NOMO-1 treated with DMSO at 0.1 percent for 48 hours (cell line): Measurements from ENCODE around the gene CDH18.

Experiments used
- DNase-seq: peaks from one replicate; lab custom pipeline; 2025; ENCODE audit not compliant: unreplicated experiment; lab: John Stamatoyannopoulos, UW

CDH18 gene

DNA sequence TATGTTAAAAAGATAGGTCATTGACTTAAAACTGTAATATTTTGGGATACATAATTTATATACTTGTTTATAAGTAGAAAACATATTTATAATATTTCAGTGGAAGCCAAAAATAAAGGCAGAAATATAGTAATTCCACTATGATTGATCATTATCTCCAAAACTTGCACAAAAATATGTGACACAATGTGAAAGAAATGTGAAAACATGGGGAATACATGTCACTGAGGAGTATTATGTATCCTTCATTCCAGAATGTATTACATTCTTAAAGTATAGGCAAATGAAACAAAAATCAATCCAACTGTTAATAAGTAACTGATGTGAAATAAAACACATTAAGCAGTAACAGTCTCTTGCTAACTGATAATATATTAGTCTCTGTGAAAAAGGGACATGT, 236.7 kb downstream of the CDH18 start:
- no peak for DNase-seq

DNA sequence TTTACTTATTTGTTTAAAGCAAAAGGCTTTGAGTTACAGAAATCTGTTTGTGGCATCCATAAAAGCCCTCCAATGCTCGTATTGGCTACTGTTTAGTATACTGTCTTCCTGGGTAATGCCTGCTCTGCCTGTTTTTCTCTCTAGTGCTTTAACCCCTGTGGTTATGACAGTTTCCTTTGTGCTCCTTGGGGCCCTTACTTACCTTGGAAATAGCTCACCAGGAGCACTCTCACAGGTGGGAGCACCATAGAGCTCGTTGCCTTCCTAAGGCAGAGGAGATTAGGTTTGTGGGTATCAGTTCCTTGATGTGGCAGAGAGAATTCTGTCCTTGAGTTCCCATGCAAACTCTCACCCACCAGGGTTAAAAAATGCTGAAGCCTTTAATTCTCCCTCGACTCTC, 242.8 kb downstream of the CDH18 start:
- DNase-seq: no peak

DNA sequence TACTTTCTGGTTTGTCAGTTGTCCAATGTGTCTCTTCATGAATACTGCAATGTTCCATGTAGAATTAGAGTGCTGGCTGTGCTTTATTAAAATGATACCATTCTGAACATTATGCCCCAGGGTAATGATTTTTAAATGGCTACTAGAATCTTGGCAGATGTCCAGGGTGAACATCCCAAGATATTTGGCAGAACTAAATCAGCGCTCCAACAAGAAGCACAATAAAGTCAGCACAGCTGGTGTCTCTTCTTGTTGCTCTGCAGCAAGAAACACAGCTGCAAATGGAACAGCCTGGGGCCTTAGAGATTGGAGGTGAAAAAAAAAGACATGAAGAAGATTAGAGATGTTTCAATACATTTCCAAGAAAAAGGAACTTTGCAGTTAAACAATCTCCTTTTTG, 248.3 kb downstream of the CDH18 start:
- no peak for DNase-seq

DNA sequence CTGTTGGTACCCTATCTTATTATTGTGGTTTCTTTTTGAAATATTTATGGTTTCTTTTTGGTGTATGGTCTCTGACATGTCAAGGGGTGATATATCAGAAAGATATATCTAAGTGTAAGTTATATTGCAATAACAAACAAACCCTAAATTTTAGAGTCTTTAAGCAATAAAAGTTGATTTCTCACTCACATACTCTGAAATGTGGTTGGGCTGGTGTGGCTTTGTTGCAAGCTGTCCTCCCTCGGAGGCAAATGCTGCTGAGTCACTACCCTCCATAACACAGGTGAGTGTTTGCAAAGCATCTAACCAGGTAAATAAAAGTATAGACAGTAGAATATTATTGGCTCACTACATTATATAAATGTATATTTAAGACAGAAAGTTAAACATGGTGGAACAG, 253.2 kb downstream of the CDH18 start:
- DNase-seq: no peak

DNA sequence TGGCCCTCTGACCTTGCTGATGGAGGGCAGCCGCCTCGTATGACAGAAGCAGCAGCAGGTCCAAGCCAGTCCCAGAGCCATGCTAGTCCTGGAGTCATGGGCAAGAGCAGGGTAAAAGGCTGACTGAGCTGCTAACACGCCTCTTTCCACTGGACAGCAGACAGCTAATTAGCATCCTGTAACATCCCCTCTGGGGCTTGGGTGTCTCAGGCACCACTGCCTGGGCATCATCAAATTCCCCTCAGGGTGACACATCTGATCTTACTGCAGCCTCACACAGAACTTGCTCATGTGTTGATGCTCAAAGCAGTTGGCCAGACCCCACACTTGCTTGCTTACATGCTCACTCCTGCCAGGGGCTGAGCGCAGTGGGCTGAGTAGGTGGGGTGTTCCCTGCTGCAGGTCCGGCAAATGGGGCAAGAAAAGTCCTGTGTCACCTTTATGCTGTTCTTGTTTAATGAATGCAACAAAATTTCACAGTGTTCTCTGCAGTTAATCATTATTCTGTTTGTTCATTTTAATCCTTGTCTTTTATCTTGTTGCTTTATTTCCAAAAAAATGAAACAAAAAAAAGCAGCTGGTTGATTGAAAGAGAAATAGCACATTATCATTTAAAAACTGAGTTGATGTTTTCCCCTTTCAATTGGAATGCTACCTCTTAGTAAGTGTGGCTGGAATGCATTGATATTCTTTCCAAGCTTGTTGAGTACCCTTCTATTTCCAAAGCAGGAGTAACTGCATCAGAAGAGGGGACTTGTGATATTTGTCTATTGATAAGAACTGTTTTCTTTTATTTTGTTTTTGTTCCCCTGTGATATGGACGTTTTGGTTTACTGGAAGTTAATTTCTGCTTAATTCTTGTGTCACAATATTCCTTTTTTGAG, 254.1 kb downstream of the CDH18 start:
- no peak for DNase-seq

DNA sequence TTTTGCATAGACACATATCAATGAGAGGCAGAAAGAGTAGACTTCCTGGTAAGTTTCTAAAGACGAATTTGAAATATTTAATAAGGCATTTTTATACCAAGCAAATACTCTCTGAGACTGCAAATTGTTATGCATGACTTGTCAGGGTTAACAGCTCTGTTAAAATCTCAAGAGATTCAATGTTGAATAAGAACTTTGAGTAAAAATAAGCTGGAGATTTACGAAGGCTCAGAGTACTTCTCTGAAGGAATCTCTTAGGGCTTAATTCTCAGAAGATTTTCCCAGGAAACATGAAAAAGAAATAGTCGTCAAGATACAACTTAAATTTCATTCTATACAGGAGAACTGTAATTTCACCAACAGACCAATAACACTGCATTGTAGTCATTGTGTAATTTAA, 259.4 kb downstream of the CDH18 start:
- no peak for DNase-seq

DNA sequence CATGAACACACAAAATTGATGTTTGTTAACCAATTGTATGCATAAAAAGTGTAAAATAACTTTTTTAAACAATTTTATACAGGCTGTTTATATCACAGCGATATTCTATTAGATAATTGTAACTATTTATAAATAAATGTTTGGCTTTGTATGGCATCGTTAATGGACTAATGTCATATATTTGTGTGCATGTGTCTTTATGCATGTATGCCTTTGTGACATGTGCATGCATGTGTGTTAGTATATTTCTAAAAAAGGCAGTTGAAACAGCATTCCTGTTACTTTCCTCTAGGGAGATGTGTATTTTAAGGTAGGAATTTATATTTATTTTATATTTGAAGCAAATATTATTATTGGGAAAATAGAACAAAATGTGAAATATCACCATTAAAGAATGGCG, 268.9 kb downstream of the CDH18 start:
- no peak for DNase-seq

DNA sequence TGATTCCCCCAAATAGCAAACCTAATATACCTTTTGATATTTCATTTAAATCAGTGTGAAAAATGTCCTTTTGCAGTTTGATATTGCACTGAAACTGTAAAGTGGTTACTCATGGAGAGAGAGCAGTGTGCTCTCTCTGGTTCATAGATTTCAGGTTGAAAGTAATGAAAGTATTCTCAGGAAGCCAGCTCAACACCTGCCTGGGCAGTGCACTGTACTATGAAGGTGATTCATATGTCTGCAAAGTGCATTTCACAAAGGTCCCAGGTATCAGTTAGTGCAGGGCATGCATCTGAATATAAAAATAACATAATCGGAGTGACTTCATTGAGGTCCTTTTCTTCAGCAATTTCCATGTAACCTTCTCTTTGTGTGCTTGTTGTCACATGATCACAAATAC, 274.3 kb downstream of the CDH18 start:
- no peak for DNase-seq

DNA sequence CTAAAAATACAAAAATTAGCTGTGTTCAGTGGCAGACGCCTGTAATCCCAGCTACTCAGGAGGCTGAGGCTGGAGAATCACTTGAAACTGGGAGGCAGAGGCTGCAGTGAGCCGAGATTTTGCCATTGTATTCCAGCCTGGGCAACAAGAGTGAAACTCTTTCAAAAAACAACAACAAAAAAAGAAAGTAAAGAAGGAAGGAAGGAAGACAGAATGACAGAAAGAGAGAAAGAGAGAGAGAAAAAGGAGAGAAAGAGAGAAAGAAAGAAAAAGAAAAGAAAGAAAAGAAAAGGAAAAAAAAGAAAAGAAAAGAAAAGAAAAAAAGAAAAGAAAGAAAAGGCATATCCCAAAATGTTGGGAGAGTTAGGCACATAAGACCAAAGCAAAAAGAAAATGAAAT, 278.6 kb downstream of the CDH18 start:
- no peak for DNase-seq

DNA sequence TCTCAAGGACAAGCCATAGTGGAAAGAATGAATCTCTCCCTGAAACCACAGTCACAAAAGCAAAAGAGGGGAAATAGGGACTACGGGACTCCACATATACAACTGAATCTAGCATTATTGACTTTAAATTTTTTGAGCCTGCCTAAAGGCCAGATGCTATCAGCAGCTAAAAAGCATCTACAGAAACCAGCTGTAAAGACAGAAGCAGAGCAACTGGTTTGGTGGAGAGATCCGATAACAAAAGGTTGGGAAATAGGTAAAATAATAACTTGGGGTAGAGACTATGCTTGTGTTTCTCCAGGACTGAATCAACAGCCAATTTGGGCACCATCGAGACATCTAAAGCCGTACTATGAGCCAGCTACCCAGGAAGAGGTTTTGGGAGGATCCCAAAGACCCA, 281.2 kb downstream of the CDH18 start:
- DNase-seq: no peak

DNA sequence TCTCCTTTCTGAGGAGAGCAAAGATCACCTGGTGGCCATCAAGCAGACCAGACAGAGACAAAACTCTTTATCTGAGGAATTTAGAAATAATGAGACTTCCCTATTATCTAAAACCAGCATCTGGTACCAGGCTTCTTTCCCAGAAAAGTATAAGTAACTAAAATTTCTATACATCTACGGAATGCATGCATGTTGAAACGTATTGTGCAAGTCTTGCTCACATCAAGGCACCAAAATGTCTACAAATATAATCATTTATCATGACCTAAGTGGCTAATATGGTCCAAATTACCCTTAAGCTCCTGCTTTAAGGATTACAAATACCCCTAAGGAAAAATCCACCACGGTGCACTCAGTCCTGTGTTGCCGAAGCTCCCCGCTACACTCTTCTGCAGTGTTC, 286.3 kb downstream of the CDH18 start:
- no peak for DNase-seq

DNA sequence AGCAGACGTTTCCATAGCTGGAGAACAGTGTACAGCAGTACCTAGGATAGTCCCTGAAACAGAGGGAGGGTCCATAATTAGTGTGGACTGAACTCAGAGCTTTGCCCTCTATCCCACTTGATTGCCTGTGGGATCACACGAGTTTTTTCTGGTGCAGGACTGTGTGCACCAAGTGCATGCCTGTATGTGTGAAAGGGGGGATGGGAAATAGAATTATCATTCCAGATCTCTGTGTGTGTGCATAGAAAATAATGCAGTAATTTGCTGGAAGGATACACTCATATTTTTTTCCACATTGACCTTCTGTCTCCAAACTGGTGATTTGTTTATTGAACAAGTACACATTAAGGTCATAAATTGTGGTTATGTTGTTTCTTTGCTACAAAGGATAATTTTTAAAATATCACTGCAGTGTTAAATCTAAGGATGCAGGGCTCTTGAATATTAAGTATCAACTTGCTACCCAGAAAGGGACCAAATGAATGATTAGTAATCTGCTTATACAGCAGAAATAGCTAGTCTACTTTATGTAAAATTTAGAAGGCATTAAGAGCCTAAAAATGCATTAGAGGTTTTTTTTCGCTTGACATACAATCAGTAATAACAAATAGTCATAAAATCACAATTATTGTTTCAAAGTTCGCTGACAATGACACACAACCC, 292.9 kb downstream of the CDH18 start:
- DNase-seq: no peak

DNA sequence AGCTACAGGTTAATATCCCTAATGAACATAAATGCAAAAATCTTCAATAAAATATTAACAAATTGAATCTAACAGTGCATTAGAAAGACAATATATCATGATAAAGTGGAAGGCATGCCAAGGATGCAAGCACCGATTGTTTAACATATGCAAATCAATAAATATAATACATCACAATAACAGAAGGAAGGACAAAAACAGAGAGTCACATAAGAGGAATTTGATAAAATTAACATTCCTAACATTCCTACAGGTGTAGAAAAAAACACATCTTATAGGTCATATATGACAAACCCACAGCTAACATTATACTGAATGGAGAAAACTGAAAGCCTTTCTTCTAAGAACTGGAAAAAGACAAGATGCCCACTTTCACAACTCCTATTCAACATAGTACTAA, 297.0 kb downstream of the CDH18 start:
- no peak for DNase-seq

DNA sequence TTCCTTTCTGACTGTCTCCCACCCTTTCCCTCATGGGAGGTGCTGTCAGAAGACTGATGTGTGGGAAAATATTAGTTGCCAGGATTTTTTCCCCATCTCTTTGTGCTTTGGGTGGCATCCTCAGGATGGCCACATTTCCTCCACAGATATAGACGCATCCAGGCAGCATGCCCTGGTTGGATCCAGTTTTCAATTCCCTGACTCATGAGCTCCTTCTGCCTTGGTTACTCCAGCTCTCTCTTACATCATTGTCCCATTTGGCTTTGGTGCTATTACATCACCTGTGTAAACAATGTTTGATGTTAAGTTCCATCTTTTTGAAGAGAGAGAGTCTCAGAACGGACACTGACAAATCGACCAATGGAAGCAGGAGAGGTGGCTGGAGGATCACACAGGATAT, 302.5 kb downstream of the CDH18 start:
- DNase-seq: no peak

DNA sequence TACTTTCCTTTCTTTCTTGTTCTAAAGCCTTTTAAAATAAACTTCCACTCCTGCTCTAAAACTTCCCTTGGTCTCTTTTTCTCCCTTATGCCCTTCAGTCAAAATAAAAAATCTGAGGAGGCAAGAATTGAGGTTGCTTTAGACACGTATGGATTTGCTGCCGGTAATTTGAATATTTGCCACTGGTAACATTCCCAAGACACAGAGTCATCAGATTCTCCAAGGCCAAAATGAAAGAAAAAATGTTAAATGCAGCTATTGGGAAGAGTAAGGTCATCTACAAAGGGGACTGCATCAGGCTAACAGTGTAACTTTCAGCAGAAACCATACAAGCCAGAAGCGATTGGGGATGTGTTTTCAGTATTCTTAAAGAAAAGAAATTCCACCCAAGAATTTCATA, 311.1 kb downstream of the CDH18 start:
- no peak for DNase-seq

DNA sequence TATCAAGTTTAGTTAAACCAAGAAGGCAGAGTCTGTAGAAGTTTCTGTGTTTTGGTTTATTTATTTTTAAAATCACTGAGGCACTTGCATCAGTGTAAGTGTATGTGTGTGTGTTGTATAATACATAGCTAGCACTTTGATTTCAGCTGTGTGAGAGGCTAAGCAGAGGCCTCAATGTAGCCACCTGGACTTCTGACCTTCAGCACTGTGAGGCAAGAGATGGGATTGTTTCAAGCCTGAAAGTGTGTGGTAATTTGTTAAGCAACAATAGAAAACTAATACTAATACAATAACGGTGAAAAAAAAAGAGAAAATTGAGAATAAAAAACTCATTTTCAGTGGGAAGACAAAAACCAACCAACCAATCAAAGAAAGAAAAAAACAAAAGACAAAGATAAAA, 327.3 kb downstream of the CDH18 start:
- DNase-seq: no peak

DNA sequence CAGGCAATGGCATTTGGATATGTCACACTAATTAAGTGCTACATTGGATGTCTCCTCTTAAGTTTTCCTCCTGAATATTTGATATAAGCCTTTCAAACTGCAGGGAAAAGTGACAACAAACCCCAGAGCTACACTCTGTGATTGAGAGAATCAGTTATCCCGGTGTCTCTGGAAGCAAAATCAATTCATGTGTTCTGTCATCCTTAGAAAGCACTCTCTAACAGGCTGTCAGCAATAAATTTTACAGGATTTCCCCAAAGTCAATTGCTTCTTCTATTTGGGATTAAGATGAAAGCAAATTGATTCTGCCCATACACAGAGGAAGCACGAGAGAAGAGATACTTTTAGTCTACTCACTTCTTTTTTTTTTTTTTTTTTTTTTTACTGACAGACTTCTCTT, 332.4 kb downstream of the CDH18 start:
- DNase-seq: no peak

DNA sequence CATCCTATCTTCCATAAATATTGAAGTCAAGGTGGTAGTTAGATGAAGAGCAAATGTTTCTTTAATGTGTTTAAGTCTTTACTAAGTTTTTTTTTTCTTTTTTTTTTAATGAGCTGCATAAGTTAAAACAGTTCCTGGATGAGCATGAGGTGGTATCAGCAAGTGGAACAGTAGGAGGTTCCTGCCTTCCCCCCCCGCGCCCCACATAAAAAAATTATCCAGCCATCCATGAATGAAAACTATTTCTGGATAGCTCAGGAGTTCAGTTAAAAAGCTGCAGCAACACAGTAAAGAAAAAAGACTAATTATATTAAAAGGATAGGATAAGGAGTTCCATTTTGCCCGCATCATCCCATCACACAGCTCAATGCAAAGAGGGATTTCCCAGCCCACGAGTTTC, 349.5 kb downstream of the CDH18 start:
- DNase-seq: no peak

DNA sequence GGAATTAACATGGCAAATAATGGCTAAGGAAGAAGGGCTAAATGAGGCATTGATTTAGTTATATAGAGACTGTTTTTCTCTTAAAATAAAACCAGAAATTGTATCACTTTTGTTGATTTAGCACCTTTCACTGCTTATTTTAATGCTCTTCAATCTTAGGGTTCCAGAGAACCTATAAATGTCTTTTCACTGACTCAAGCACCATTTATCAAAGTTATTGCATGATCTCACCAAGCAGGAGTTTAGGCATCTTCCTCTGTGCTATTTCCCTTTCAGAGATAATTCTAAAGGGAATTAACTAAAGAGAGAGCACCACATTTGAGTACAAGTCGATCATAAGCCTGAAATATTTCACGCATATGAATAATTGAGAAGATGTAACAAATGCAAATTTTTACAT, 357.1 kb downstream of the CDH18 start:
- no peak for DNase-seq

DNA sequence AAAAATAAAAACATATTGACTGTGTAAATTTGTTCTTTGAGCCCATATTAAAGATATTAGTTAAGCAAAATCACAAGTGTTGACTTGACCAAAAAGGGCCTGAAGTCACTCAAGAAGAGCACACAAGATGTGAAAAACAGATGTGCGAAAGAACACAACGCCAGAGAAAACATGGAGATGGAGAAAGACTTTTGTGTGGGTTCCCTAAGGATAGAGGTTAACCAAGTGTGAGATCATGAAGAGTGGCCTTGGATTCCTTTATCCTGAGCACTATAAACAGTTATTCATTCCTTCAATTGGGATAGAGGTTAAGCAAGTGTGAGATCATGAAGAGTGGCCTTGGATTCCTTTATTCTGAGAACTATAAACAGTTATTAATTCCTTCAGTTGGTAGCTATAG, 361.8 kb downstream of the CDH18 start:
- DNase-seq: no peak

DNA sequence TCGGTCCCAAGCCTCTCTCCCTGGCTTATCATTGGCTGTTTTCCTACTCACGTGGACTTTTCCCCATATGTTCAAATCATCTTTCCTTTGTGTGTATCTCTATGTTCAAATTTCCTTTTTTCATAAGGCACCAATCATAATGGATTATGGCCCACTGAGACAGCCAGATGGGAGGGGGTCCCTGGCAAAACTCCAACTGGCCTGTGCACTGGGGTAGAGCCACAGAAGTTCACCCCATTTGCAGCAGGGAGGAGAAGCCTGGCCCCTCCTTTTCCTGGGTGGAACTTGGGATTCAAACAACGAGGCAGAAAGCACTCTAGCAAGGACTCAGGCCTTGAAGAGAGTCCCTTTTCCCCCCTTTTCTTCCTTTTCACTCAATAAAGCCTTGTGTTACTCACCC, 362.4 kb downstream of the CDH18 start:
- no peak for DNase-seq

DNA sequence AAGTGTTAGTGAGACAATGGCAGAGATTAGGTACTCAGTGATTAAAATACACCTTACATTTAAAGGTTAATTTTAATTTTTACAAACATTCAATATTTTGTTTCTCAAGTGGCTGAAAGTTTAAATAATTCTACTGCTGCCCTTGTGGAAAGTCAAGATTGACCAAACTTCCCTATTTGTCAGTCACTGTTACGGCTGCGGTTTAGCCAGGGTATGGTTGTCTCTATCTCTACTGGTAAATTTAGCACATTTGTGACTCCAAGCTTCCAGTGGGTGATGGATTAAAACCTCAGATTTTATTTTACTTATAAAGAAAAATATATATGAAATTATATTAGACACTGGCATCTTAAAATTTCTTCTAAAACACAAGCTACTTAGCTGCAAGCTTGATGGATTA, 368.4 kb downstream of the CDH18 start:
- DNase-seq: no peak

DNA sequence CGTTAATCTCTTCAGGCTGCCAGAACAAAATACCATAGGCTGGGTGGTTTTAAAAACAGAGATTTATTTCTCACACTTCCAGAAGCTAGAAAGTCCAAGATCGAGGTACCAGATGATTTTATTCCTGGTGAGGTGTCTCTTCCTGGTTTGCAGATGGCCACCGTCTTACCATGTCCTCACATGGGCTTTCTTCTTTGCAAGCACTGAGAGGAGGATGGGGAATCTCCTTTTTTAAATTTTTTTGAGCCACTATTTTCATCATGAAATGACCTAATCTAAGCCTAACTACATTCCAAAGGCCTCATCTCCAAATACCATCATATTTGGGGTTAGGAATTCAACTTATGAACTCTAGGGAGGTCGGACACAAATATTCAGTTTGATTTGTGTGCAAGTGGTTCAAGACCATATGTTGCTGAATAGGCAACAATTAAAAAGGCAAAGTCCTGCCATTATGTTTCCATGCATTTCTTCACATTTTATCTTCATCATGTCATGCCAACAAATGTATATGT, 371.2 kb downstream of the CDH18 start:
- no peak for DNase-seq
